K562 (cell line): ENCODE measurements around the gene NES.

Experiments
- E2F4 ChIP-seq: sonication (generic); formaldehyde crosslinking; IDR thresholded peaks from 2 replicates; pipeline ENCODE4 v1.8.0; 2022; ENCODE audit warnings: mild to moderate bottlenecking, low read depth, missing genetic modification reagents
- JUNB ChIP-seq: fragments of 450-650 bp; formaldehyde crosslinking; conservative IDR thresholded peaks from 2 replicates; pipeline ENCODE4 v1.4.0; 2020; ENCODE audit warnings: mild to moderate bottlenecking
- NFE2L1 ChIP-seq: fragments of 450-650 bp; IDR thresholded peaks from 2 replicates; pipeline ENCODE4 v1.6.1; 2016; ENCODE audit warnings: missing genetic modification characterization, low read depth, mild to moderate bottlenecking, missing compliant biosample characterization, moderate library complexity, borderline replicate concordance
- NFIC ChIP-seq: fragments of 450-650 bp; IDR thresholded peaks from 2 replicates; pipeline ENCODE4 v1.6.1; 2017; ENCODE audit warnings: mild to moderate bottlenecking, inconsistent platforms
- ZKSCAN3 ChIP-seq: fragments of 250-450 bp; sonication (Bioruptor Pico); IDR thresholded peaks from 2 replicates; pipeline ENCODE4 v1.4.0; 2020
- ZNF274 ChIP-seq: IDR thresholded peaks from 2 replicates; pipeline ENCODE4 v1.6.1; 2011; ENCODE audit warnings: low read depth, mild to moderate bottlenecking, low read length, moderate library complexity, borderline replicate concordance
- TF ChIP-seq, protein P1 (sequence below): fragments of 450-650 bp; IDR thresholded peaks from 2 replicates; pipeline ENCODE4 v1.6.1; 2016; ENCODE audit warnings: borderline replicate concordance

GRCh38 chr1:156711011-156711817 is 34.0 kb upstream of the NES start:
- TF ChIP-seq NFIC (no peak), E2F4 (CRISPR knock-in tag) (no peak), ZNF274 (no peak), JUNB (CRISPR knock-in tag) (no peak), ZKSCAN3 (CRISPR knock-in tag) (no peak), NFE2L1 (no peak)
- TF ChIP-seq, protein P1, sequence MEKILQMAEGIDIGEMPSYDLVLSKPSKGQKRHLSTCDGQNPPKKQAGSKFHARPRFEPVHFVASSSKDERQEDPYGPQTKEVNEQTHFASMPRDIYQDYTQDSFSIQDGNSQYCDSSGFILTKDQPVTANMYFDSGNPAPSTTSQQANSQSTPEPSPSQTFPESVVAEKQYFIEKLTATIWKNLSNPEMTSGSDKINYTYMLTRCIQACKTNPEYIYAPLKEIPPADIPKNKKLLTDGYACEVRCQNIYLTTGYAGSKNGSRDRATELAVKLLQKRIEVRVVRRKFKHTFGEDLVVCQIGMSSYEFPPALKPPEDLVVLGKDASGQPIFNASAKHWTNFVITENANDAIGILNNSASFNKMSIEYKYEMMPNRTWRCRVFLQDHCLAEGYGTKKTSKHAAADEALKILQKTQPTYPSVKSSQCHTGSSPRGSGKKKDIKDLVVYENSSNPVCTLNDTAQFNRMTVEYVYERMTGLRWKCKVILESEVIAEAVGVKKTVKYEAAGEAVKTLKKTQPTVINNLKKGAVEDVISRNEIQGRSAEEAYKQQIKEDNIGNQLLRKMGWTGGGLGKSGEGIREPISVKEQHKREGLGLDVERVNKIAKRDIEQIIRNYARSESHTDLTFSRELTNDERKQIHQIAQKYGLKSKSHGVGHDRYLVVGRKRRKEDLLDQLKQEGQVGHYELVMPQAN: no peak
